ENCODE measurements around the gene PBX2. TPM values are rescaled to one million over a fixed set of nuclear protein-coding genes. Genes with fewer than 3 reads are reported as not detected.

Gene PBX2
- total RNA-seq, 1 donor, result 35.4 TPM

- H3K4me3 ChIP-seq (ENCODE audit: low read depth, low read length), result no peak overlapping the region
- TF ChIP-seq CTCF (IDR thresholded peaks at IDR 0.05; ENCODE audit: insufficient read depth, low read depth, low read length), result no peak
- no peak for DNase-seq (ENCODE audit: low read depth)
Measured at GRCh38 chr6:32166411-32167061, 23.5 kb downstream of the PBX2 start.

- no peak for TF ChIP-seq CTCF (IDR thresholded peaks at IDR 0.05; ENCODE audit: insufficient read depth, low read depth, low read length)
- H3K4me3 ChIP-seq (ENCODE audit: low read depth, low read length), result no peak within 1 kb of the TSS
- no peak for DNase-seq (ENCODE audit: low read depth)
Measured at GRCh38 chr6:32164295-32164694, 25.7 kb downstream of the PBX2 start, which contains the start of gene EGFL8. TSS of gene EGFL8 (plus strand) at chr6:32164595. CDS start at chr6:32166166, 1,571 bp downstream.

DNA sequence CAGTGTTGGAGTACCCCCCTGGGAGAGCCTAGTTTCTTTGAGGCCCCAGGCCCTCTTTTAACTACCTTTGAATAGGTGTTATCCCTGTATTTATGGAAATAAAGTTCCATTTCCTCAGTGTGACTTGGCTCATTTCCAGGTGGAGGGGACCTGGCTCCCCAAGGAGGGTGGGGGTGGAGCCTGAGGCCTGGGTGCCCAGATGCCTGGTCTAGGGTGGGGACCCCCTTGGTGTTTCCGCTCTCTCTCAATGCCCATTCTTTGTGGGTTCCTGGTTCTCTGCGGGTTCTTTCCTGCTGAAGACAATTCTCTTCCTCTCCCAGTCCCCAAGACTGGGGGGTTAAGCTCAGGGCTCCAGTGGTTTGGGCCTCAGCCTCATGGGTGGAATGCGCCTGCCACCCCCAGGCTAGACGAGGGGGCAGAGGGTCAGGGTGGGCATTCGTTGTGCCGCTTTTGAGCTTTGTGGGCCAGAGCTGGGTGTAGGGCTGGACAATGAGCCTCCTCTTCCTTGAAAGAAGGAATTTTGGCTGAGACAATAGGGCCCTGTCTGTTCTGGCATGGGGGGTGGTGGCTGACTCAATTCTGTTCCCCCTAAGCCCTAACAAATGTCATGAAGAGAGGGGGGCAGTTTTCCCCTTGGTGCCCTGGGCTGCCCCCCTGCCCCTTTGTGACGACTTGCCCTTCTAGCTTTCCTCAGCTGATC, 26.3 kb downstream of the PBX2 start:
- no peak overlapping the region for H3K4me3 ChIP-seq (ENCODE audit: low read depth, low read length)
- no peak for TF ChIP-seq CTCF (IDR thresholded peaks at IDR 0.05; ENCODE audit: insufficient read depth, low read depth, low read length)
- DNase-seq (ENCODE audit: low read depth), result no peak

- TF ChIP-seq CTCF (IDR thresholded peaks at IDR 0.05; ENCODE audit: insufficient read depth, low read depth, low read length), result no peak
- H3K4me3 ChIP-seq (ENCODE audit: low read depth, low read length), result no peak overlapping the region
- no peak for DNase-seq (ENCODE audit: low read depth)
Measured at GRCh38 chr6:32158052-32158451, 31.9 kb downstream of the PBX2 start.

DNA sequence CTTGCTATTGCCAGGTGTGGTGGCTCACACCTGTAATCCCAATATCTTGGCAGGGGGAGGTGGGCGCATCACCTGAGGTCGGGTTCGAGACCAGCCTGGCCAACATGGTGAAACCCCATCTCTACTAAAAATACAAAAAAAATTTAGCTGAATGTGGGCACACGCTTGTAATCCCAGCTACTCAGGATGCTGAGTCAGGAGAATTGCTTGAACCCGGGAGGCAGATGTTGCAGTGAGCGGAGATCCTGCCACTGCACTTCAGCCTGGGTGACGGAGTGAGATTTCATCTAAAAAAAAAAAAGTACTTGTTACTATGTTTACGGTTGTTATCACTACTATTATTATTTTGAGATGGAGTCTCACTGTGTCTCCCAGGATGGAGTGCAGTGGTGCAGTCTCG, 33.1 kb downstream of the PBX2 start:
- no peak for DNase-seq (ENCODE audit: low read depth)
- no peak overlapping the region for H3K4me3 ChIP-seq (ENCODE audit: low read depth, low read length)
- TF ChIP-seq CTCF (IDR thresholded peaks at IDR 0.05; ENCODE audit: insufficient read depth, low read depth, low read length), result no peak

DNA sequence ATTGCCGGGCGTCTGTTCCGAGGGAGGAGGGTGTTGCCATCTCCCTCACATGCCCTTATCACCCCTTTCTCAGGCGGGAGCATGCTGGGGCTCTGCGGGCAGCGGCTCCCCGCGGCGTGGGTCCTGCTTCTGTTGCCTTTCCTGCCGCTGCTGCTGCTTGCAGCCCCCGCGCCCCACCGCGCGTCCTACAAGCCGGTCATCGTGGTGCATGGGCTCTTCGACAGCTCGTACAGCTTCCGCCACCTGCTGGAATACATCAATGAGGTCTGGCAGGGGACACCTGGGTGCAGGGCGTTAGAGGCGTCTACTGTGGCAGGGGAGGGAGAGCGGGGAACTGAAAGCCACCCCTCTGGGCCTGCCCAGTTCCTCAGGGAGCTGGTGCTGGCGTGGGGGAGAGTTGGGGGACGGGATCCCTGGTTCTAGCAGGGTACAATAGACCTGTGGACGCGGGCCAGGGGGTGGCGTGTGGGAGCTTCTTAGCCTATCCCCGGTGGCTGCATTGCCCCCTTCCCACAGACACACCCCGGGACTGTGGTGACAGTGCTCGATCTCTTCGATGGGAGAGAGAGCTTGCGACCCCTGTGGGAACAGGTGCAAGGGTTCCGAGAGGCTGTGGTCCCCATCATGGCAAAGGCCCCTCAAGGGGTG, 35.4 kb downstream of the PBX2 start:
- TF ChIP-seq CTCF (IDR thresholded peaks at IDR 0.05; ENCODE audit: insufficient read depth, low read depth, low read length), result peak; percentile 63
- DNase-seq (ENCODE audit: low read depth), result peak; percentile 78
- peak overlapping the region; percentile 75 for H3K4me3 ChIP-seq (ENCODE audit: low read depth, low read length)
